GM18511 (cell line): ENCODE data around the gene PHACTR3.
"Not testable (repeated sequence)": the region's sequence is repeated elsewhere in the genome, so short reads cannot be mapped to it uniquely, and the experiment has no call there.

Experiments used
- ATAC-seq: cut with Tn5 transposase; IDR thresholded peaks from one replicate; pipeline ENCODE4 v1.9.1; 2021; ENCODE audit warnings: mild to moderate bottlenecking, moderate library complexity; ENCODE audit not compliant: unreplicated experiment

Gene PHACTR3

GRCh38 chr20:59618131-59618530 is 13.8 kb downstream of the PHACTR3 start:
- ATAC-seq = no peak

- not testable (repeated sequence) for ATAC-seq
Measured at GRCh38 chr20:59618585-59618984, 14.2 kb downstream of the PHACTR3 start.

GRCh38 chr20:59620860-59621505 is 16.6 kb downstream of the PHACTR3 start:
- no peak for ATAC-seq

- no peak for ATAC-seq
Measured at GRCh38 chr20:59622496-59622895, 18.2 kb downstream of the PHACTR3 start.

GRCh38 chr20:59623133-59623532 is 18.8 kb downstream of the PHACTR3 start:
- no peak for ATAC-seq

- ATAC-seq = no peak
Measured at GRCh38 chr20:59623583-59623982, 19.2 kb downstream of the PHACTR3 start.

GRCh38 chr20:59624401-59624800 is 20.1 kb downstream of the PHACTR3 start:
- ATAC-seq = no peak

- ATAC-seq = no peak
Measured at GRCh38 chr20:59625214-59625922, 21.0 kb downstream of the PHACTR3 start.

- no peak for ATAC-seq
Measured at GRCh38 chr20:59627298-59627697, 23.0 kb downstream of the PHACTR3 start.

GRCh38 chr20:59628171-59628570 is 23.8 kb downstream of the PHACTR3 start:
- no peak for ATAC-seq

- no peak for ATAC-seq
Measured at GRCh38 chr20:59629141-59630045, 25.1 kb downstream of the PHACTR3 start.

- ATAC-seq = no peak
Measured at GRCh38 chr20:59630526-59630925, 26.2 kb downstream of the PHACTR3 start.

GRCh38 chr20:59631751-59632540 is 27.6 kb downstream of the PHACTR3 start:
- ATAC-seq = no peak

- ATAC-seq = no peak
Measured at GRCh38 chr20:59632541-59633113, 28.3 kb downstream of the PHACTR3 start.

- ATAC-seq = no peak
Measured at GRCh38 chr20:59633656-59634251, 29.4 kb downstream of the PHACTR3 start.

- ATAC-seq = no peak
Measured at GRCh38 chr20:59634435-59635005, 30.2 kb downstream of the PHACTR3 start.

GRCh38 chr20:59636766-59637370 is 32.5 kb downstream of the PHACTR3 start:
- ATAC-seq = no peak

- no peak for ATAC-seq
Measured at GRCh38 chr20:59640267-59640666, 35.9 kb downstream of the PHACTR3 start.

GRCh38 chr20:59643615-59644061 is 39.3 kb downstream of the PHACTR3 start:
- ATAC-seq = no peak
